Left lung (tissue), 10 donors: Measurements from ENCODE around the gene ACKR1. TPM values are rescaled to one million over a fixed set of nuclear protein-coding genes. Genes with fewer than 3 reads are reported as not detected.

Source experiments
- ATAC-seq: fragments of 200-7000 bp; cut with Tn5 transposase; one replicate; pipeline ENCODE4 v1.9.1; 2020; ENCODE audit warnings: moderate library complexity
- DNase-seq, 4 donors: peaks; one replicate each; pipeline ENCODE4 v3.0.0-alpha.2; 2013 to 2020
- H3K27ac ChIP-seq, 2 donors: fragments of 200-600 bp; sonication (generic) in 1 of 2; one replicate each; pipeline versions ENCODE4 v1.5.0 to v1.8.0; 2020 to 2021
- H3K27me3 ChIP-seq, 2 donors: fragments of 200-600 bp; sonication (generic) in 1 of 2; one replicate each; pipeline versions ENCODE4 v1.5.0 to v1.8.0; 2020 to 2021
- H3K36me3 ChIP-seq, 2 donors: fragments of 200-600 bp; sonication (generic) in 1 of 2; one replicate each; pipeline versions ENCODE4 v1.5.0 to v1.8.0; 2020 to 2021
- H3K4me1 ChIP-seq, 2 donors: fragments of 200-600 bp; one replicate each; pipeline ENCODE4 v1.8.0; 2021
- H3K4me3 ChIP-seq, 2 donors: fragments of 200-600 bp; sonication (generic) in 1 of 2; one replicate each; pipeline versions ENCODE4 v1.5.0 to v1.8.0; 2020 to 2021; ENCODE audit warnings: mild to moderate bottlenecking in 1 of 2
- H3K9me3 ChIP-seq, 2 donors: fragments of 200-600 bp; sonication (generic) in 1 of 2; one replicate each; pipeline versions ENCODE4 v1.5.0 to v1.8.0; 2020 to 2021
- CTCF ChIP-seq, 2 donors: fragments of 200-600 bp; sonication (generic) in 1 of 2; IDR thresholded peaks; one replicate each; pipeline versions ENCODE4 v1.5.0 to v1.8.0; 2021; ENCODE audit warnings: antibody characterized with exemption in 2 of 2
- intact Hi-C, 2 donors: fragments of 100-400 bp; cut with DNase I; formaldehyde crosslinking; loops; one replicate each; pipeline versions ENCODE4 v1.11.2 to v1.14.2; 2022
- polyA plus RNA-seq, 6 donors: library from polyadenylated mRNA; unstranded; fragments of 120-200 nt; gene quantifications; one replicate each; pipeline ENCODE4 v1.2.1, GENCODE V29; 2013; ENCODE audit not compliant: insufficient read length in 6 of 6
- total RNA-seq, 2 donors: library from RNA; stranded (reverse); fragmentation: NEBNext Ultra II Directional; extraction: Animal tissue kit (Norgen Biotek cat#: 25700); gene quantifications; one replicate each; pipeline ENCODE4 v1.2.1, GENCODE V29; 2021
- donor health status: DM: no; HTN: yes; CAD: no.
- donor health status: DM: no; HTN: no; CAD: no.

ACKR1 gene
- total and polyA plus RNA-seq, 8 donors, result 3.6 to 65.3 (median 4.8) TPM

GRCh38 chr1:159162516-159163265 lies 42.0 kb upstream of the ACKR1 start:
- Histone ChIP-seq H3K4me3 (no peak overlapping the region), H3K27ac (no peak overlapping the region), H3K27me3 (peaks cover 0 to 54% of the 10 kb centered on the region in 2 donors), H3K4me1 (no peaks in the 10 kb centered on the region), H3K9me3 (no peaks in the 10 kb centered on the region), H3K36me3 (no peaks in the 10 kb centered on the region)
- DNase-seq (no peak), ATAC-seq (no peak)
- intact Hi-C loops, result loop anchor here in 1 of 2 donors (5.0 kb wide), 1 partner anchor 35 kb away; no protein-coding TSS in a partner anchor
- no peak for TF ChIP-seq CTCF (IDR thresholded peaks at IDR 0.05)

GRCh38 chr1:159163614-159164228 lies 41.0 kb upstream of the ACKR1 start:
- no peak for ATAC-seq

GRCh38 chr1:159168043-159168442 lies 36.6 kb upstream of the ACKR1 start:
- H3K9me3 ChIP-seq, result no peaks in the 10 kb centered on the region
- ATAC-seq (no peak), DNase-seq (no peak)
- no peak overlapping the region for H3K4me3 ChIP-seq
- peaks cover 36 to 79% of the 10 kb centered on the region in 2 donors for H3K27me3 ChIP-seq
- no peak overlapping the region for H3K27ac ChIP-seq
- H3K4me1 ChIP-seq, result peaks cover 0 to 12% of the 10 kb centered on the region in 2 donors
- H3K36me3 ChIP-seq, result no peaks in the 10 kb centered on the region
- intact Hi-C loops, result no loop called here
- TF ChIP-seq CTCF (IDR thresholded peaks at IDR 0.05), result no peak

More at GRCh38 chr1:159163614-159164228, 41.0 kb upstream of the ACKR1 start:
- H3K27ac ChIP-seq, result no peak overlapping the region
- no peak for DNase-seq
- no peak for TF ChIP-seq CTCF (IDR thresholded peaks at IDR 0.05)
- H3K36me3 ChIP-seq, result no peaks in the 10 kb centered on the region
- no peaks in the 10 kb centered on the region for H3K9me3 ChIP-seq
- H3K4me3 ChIP-seq, result no peak overlapping the region
- intact Hi-C loops, result loop anchor here in 1 of 2 donors (5.0 kb wide), 1 partner anchor 34 kb away; no protein-coding TSS in a partner anchor
- H3K4me1 ChIP-seq, result no peaks in the 10 kb centered on the region
- H3K27me3 ChIP-seq, result peaks cover 0 to 55% of the 10 kb centered on the region in 2 donors

GRCh38 chr1:159170639-159171038 lies 34.0 kb upstream of the ACKR1 start:
- H3K36me3 ChIP-seq, result no peaks in the 10 kb centered on the region
- no peaks in the 10 kb centered on the region for H3K9me3 ChIP-seq
- peaks cover 41 to 90% of the 10 kb centered on the region in 2 donors for H3K27me3 ChIP-seq
- H3K4me1 ChIP-seq, result peaks cover 0 to 12% of the 10 kb centered on the region in 2 donors
- ATAC-seq (no peak), DNase-seq (no peak)
- intact Hi-C loops, result no loop called here
- TF ChIP-seq CTCF (IDR thresholded peaks at IDR 0.05), result no peak
- H3K27ac ChIP-seq, result no peak overlapping the region
- H3K4me3 ChIP-seq, result no peak overlapping the region

GRCh38 chr1:159171254-159171687 lies 33.4 kb upstream of the ACKR1 start, which contains the start of gene CADM3:
Gene CADM3, plus strand, starts transcription at chr1:159171615. Its CDS starts 151 bp downstream, at chr1:159171766.
- H3K9me3 ChIP-seq, result no peaks in the 10 kb centered on the region
- DNase-seq, result peak in 1 of 4 donors; percentile 69
- H3K4me3 ChIP-seq, result no peak within 1 kb of the TSS
- ATAC-seq, result peak; percentile 17
- H3K4me1 ChIP-seq, result peaks cover 0 to 12% of the 10 kb centered on the region in 2 donors
- no peak within 1 kb of the TSS for H3K27ac ChIP-seq
- intact Hi-C loops, result no loop called here
- H3K36me3 ChIP-seq, result no peaks in the 10 kb centered on the region
- H3K27me3 ChIP-seq, result peaks cover 41 to 92% of the 10 kb centered on the region in 2 donors
- TF ChIP-seq CTCF (IDR thresholded peaks at IDR 0.05), result no peak
